HG02642 (cell line): ENCODE data around the gene IL9.

Experiments
- ATAC-seq: cut with Tn5 transposase; IDR thresholded peaks from one replicate; pipeline ENCODE4 v1.9.1; 2021; ENCODE audit warnings: mild to moderate bottlenecking; ENCODE audit not compliant: unreplicated experiment, poor library complexity

IL9 gene

GRCh38 chr5:135894276-135894675 is 1.4 kb downstream of the IL9 start:
- no peak for ATAC-seq

GRCh38 chr5:135891791-135892190 is 3.9 kb downstream of the IL9 start:
- ATAC-seq: no peak

- no peak for ATAC-seq
Measured at GRCh38 chr5:135891268-135891667, 4.4 kb downstream of the IL9 start.

GRCh38 chr5:135890867-135891266 is 4.8 kb downstream of the IL9 start:
- peak; percentile 67 for ATAC-seq

GRCh38 chr5:135890296-135890695 is 5.3 kb downstream of the IL9 start:
- ATAC-seq: no peak

- ATAC-seq: no peak
Measured at GRCh38 chr5:135887881-135888614, 7.6 kb downstream of the IL9 start.

- peak; percentile 84 for ATAC-seq
Measured at GRCh38 chr5:135887447-135887864, 8.2 kb downstream of the IL9 start.

GRCh38 chr5:135886136-135886535 is 9.5 kb downstream of the IL9 start:
- no peak for ATAC-seq

GRCh38 chr5:135885031-135885430 is 10.6 kb downstream of the IL9 start:
- no peak for ATAC-seq

- ATAC-seq: no peak
Measured at GRCh38 chr5:135883441-135883840, 12.2 kb downstream of the IL9 start.

- no peak for ATAC-seq
Measured at GRCh38 chr5:135883026-135883425, 12.6 kb downstream of the IL9 start.

- ATAC-seq: no peak
Measured at GRCh38 chr5:135881819-135882218, 13.8 kb downstream of the IL9 start.

GRCh38 chr5:135881244-135881643 is 14.4 kb downstream of the IL9 start:
- no peak for ATAC-seq

- ATAC-seq: no peak
Measured at GRCh38 chr5:135880801-135881200, 14.8 kb downstream of the IL9 start.

GRCh38 chr5:135880278-135880677 is 15.4 kb downstream of the IL9 start:
- ATAC-seq: peak; percentile 46

GRCh38 chr5:135879591-135879990 is 16.1 kb downstream of the IL9 start:
- no peak for ATAC-seq

- no peak for ATAC-seq
Measured at GRCh38 chr5:135878156-135878620, 17.5 kb downstream of the IL9 start.

GRCh38 chr5:135877570-135878155 is 18.0 kb downstream of the IL9 start:
- ATAC-seq: no peak

- ATAC-seq: no peak
Measured at GRCh38 chr5:135876146-135876545, 19.5 kb downstream of the IL9 start.

GRCh38 chr5:135875567-135875966 is 20.1 kb downstream of the IL9 start:
- no peak for ATAC-seq

GRCh38 chr5:135874461-135874860 is 21.2 kb downstream of the IL9 start:
- no peak for ATAC-seq

- no peak for ATAC-seq
Measured at GRCh38 chr5:135873831-135874230, 21.8 kb downstream of the IL9 start.
